ENCODE results near the gene DDC. TPM values are rescaled to one million over a fixed set of nuclear protein-coding genes. Genes with fewer than 3 reads are reported as not detected.
A peak's percentile ranks its signal among the peaks of the same experiment; 100 is the strongest.

DDC gene
- total RNA-seq, 5 donors from 2014 or later (not counting 1 experiment from before 2014, with no cell fraction given), result not detected

DNA sequence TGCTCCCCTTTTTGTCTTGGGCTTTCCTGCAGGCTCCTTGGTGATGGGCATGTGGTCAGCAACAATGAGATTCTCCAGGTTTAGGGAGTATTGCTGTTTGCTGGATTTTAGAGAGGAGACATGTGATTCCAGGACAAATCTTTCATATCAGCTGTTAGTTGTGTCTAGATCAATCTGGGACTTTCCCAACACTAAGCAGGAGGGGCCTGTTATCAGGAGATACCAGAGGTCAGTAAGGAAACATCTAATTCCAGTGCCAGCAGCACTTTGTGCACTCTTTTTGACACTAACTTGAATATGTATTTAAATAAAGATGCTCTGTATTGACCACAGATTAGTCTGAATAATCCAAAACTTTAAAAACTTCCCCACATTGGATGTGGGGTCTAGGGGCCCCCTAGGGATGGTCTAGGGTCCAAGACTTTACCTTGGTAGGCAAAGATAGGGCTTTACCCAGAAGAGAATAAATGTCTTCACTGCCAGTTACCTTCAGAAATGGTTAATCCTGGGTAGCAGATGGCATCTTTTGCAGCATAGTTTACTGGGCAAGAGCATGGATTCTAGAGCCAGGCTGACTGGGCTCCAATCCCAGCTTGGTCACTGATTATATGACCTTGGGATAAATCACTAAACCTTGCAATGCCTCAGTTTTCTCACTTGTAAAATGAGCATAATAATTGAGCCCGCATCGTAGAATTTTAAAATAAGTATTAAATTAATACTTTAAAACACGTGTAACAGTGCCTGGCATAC, 108.7 kb downstream of the DDC start:
- Histone ChIP-seq H3K9me3 (no peaks in the 10 kb centered on the region), H3K4me3 (ENCODE audit: control insufficient read depth in 1 of 2, extremely low read depth in 1 of 2, low read length in 1 of 2) (no peak overlapping the region), H3K27me3 (replicated peaks in 1 of 2; ENCODE audit: control insufficient read depth in 2 of 2, extremely low read depth in 1 of 2, insufficient read depth in 2 of 2, low read length in 1 of 2) (no peaks in the 10 kb centered on the region), H3K27ac (ENCODE audit: low read length) (no peak overlapping the region), H3K36me3 (ENCODE audit: control insufficient read depth in 2 of 2, extremely low read depth in 1 of 2, insufficient read depth in 1 of 2, low read length in 1 of 2) (no peaks in the 10 kb centered on the region), H3K4me1 (ENCODE audit: control insufficient read depth in 1 of 2, extremely low read depth in 1 of 2, insufficient read depth in 2 of 2, low read length in 2 of 2) (no peaks in the 10 kb centered on the region)
- DNase-seq (no peak), ATAC-seq (replicated peaks in 1 of 4) (no peak)
- Mint-ChIP-seq H3K27ac (no peak overlapping the region), H3K4me1 (no peaks in the 10 kb centered on the region), H3K4me3 (no peak overlapping the region), H3K36me3 (no peaks in the 10 kb centered on the region), H3K9me3 (no peaks in the 10 kb centered on the region), H3K27me3 (peaks cover 5 to 6% of the 10 kb centered on the region in 2 donors)
- ChIA-PET POLR2A (no interaction called here), CTCF (no interaction called here)
- no CpG with 5 or more reads among the region's 3 CpGs for WGBS (ENCODE audit: insufficient coverage)

- CTCF ChIA-PET, result no interaction called here
- Mint-ChIP-seq H3K36me3 (no peaks in the 10 kb centered on the region), H3K4me1 (peaks cover 7 to 9% (median 8%) of the 10 kb centered on the region in 3 donors), H3K27ac (no peak overlapping the region), H3K27me3 (peaks cover 4 to 6% of the 10 kb centered on the region in 2 donors), H3K4me3 (no peak overlapping the region), H3K9me3 (no peaks in the 10 kb centered on the region)
- DNase-seq, result no peak
- H3K36me3 ChIP-seq (ENCODE audit: control insufficient read depth in 2 of 2, extremely low read depth in 1 of 2, insufficient read depth in 1 of 2, low read length in 1 of 2), result no peaks in the 10 kb centered on the region
- H3K9me3 ChIP-seq, result no peaks in the 10 kb centered on the region
- no peaks in the 10 kb centered on the region for H3K27me3 ChIP-seq (replicated peaks in 1 of 2; ENCODE audit: control insufficient read depth in 2 of 2, extremely low read depth in 1 of 2, insufficient read depth in 2 of 2, low read length in 1 of 2)
- no peak overlapping the region for H3K27ac ChIP-seq (ENCODE audit: low read length)
- no peak overlapping the region for H3K4me3 ChIP-seq (ENCODE audit: control insufficient read depth in 1 of 2, extremely low read depth in 1 of 2, low read length in 1 of 2)
- POLR2A ChIA-PET, result interaction anchor here in 1 of 2 donors (0.7 kb wide), 1 partner anchor 399 kb away, joined by 3 read pairs; no protein-coding TSS in a partner anchor
- ATAC-seq (replicated peaks in 1 of 4), result no peak
- peaks cover 2 to 4% of the 10 kb centered on the region in 2 experiments for H3K4me1 ChIP-seq (ENCODE audit: control insufficient read depth in 1 of 2, extremely low read depth in 1 of 2, insufficient read depth in 2 of 2, low read length in 2 of 2)
Measured at GRCh38 chr7:50455658-50456057, 109.5 kb downstream of the DDC start.

- POLR2A ChIA-PET, result no interaction called here
- Histone ChIP-seq H3K27me3 (replicated peaks in 1 of 2; ENCODE audit: control insufficient read depth in 2 of 2, extremely low read depth in 1 of 2, insufficient read depth in 2 of 2, low read length in 1 of 2) (no peaks in the 10 kb centered on the region), H3K36me3 (ENCODE audit: control insufficient read depth in 2 of 2, extremely low read depth in 1 of 2, insufficient read depth in 1 of 2, low read length in 1 of 2) (no peaks in the 10 kb centered on the region), H3K4me3 (ENCODE audit: control insufficient read depth in 1 of 2, extremely low read depth in 1 of 2, low read length in 1 of 2) (no peak overlapping the region), H3K9me3 (no peaks in the 10 kb centered on the region), H3K4me1 (ENCODE audit: control insufficient read depth in 1 of 2, extremely low read depth in 1 of 2, insufficient read depth in 2 of 2, low read length in 2 of 2) (peaks cover 2 to 9% of the 10 kb centered on the region in 2 experiments), H3K27ac (ENCODE audit: low read length) (no peak overlapping the region)
- no CpG with 5 or more reads among the region's 5 CpGs for WGBS (ENCODE audit: insufficient coverage)
- no peak for DNase-seq
- no peak overlapping the region for H3K4me3 Mint-ChIP-seq
- H3K27me3 Mint-ChIP-seq, result peaks cover 4 to 6% of the 10 kb centered on the region in 2 donors
- peaks cover 8 to 13% (median 11%) of the 10 kb centered on the region in 3 donors for H3K4me1 Mint-ChIP-seq
- no peak for ATAC-seq (replicated peaks in 1 of 4)
- CTCF ChIA-PET, result no interaction called here
- H3K27ac Mint-ChIP-seq, result no peak overlapping the region
- no peaks in the 10 kb centered on the region for H3K36me3 Mint-ChIP-seq
- no peaks in the 10 kb centered on the region for H3K9me3 Mint-ChIP-seq
Measured at GRCh38 chr7:50454968-50455367, 110.2 kb downstream of the DDC start.

DNA sequence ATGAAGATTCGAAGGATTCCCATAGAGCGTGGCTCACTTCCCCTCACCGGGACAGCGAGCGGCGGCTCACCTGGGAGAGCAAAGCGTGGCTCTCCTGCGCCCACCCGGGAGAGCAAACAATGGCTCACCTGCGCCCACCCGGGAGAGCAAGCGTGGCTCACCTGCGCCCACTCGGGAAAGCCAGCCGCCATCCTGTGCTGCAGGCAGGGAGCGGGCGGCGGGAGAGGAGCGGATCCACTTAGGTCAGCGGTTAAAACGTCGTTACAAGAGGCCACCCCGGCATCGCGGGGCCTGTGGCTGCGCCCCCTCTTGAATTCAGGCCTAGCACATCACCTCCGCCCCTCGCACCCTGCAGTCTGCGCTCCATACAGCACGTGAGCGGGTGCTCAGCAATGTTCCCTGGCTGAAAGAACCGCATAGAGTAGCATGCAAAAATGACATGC, 114.6 kb downstream of the DDC start:
- Mint-ChIP-seq H3K27me3 (no peaks in the 10 kb centered on the region), H3K27ac (peak overlapping the region; percentile 95 to 97), H3K4me3 (peak overlapping the region; percentile 89 to 95 (median 92)), H3K4me1 (peaks cover 19 to 31% (median 23%) of the 10 kb centered on the region in 3 donors), H3K9me3 (no peaks in the 10 kb centered on the region), H3K36me3 (peaks cover 16% of the 10 kb centered on the region)
- WGBS (ENCODE audit: insufficient coverage), result 6% methylated on average over 25 of the region's 32 CpGs
- ChIA-PET CTCF (interaction anchor here in 1 of 2 donors (1.5 kb wide), 1 partner anchor 358 kb away, joined by 6 read pairs; no protein-coding TSS in a partner anchor), POLR2A (no interaction called here)
- no peaks in the 10 kb centered on the region for H3K9me3 ChIP-seq
- H3K4me1 ChIP-seq (ENCODE audit: control insufficient read depth in 1 of 2, extremely low read depth in 1 of 2, insufficient read depth in 2 of 2, low read length in 2 of 2), result peaks cover 6 to 16% of the 10 kb centered on the region in 2 experiments
- H3K27ac ChIP-seq (ENCODE audit: low read length), result peak overlapping the region; percentile 91
- DNase-seq (peak in 24 of 35 experiments; percentile 6 to 51 (median 18)), ATAC-seq (replicated peaks in 1 of 4) (peak; percentile 35 to 48 (median 48))
- H3K4me3 ChIP-seq (ENCODE audit: control insufficient read depth in 1 of 2, extremely low read depth in 1 of 2, low read length in 1 of 2), result peak overlapping the region; percentile 64 to 82
- peaks cover 0 to 15% of the 10 kb centered on the region in 2 donors for H3K36me3 ChIP-seq (ENCODE audit: control insufficient read depth in 2 of 2, extremely low read depth in 1 of 2, insufficient read depth in 1 of 2, low read length in 1 of 2)
- H3K27me3 ChIP-seq (replicated peaks in 1 of 2; ENCODE audit: control insufficient read depth in 2 of 2, extremely low read depth in 1 of 2, insufficient read depth in 2 of 2, low read length in 1 of 2), result no peaks in the 10 kb centered on the region

- under 1% methylated on average over 56 of the region's 63 CpGs for WGBS (ENCODE audit: insufficient coverage)
- ChIA-PET POLR2A (interaction anchor here in 1 of 2 donors (0.5 kb wide), 1 partner anchor 108 kb away, joined by 6 read pairs; no protein-coding TSS in a partner anchor), CTCF (interaction anchor here (0.7 to 1.5 kb wide), 5 partner anchors 18 to 358 kb away, joined by 3 to 6 read pairs (median 3); no protein-coding TSS in a partner anchor)
- Histone ChIP-seq H3K4me3 (ENCODE audit: control insufficient read depth in 1 of 2, extremely low read depth in 1 of 2, low read length in 1 of 2) (peak within 1 kb of the TSS; percentile 64 to 82), H3K27me3 (replicated peaks in 1 of 2; ENCODE audit: control insufficient read depth in 2 of 2, extremely low read depth in 1 of 2, insufficient read depth in 2 of 2, low read length in 1 of 2) (no peaks in the 10 kb centered on the region), H3K9me3 (no peaks in the 10 kb centered on the region), H3K27ac (ENCODE audit: low read length) (peak within 1 kb of the TSS; percentile 91), H3K4me1 (ENCODE audit: control insufficient read depth in 1 of 2, extremely low read depth in 1 of 2, insufficient read depth in 2 of 2, low read length in 2 of 2) (peaks cover 6 to 16% of the 10 kb centered on the region in 2 experiments), H3K36me3 (ENCODE audit: control insufficient read depth in 2 of 2, extremely low read depth in 1 of 2, insufficient read depth in 1 of 2, low read length in 1 of 2) (peaks cover 0 to 19% of the 10 kb centered on the region in 2 donors)
- H3K27ac Mint-ChIP-seq, result peak within 1 kb of the TSS; percentile 95 to 97
- ATAC-seq (replicated peaks in 1 of 4), result peak; percentile 97 to 100 (median 98)
- H3K9me3 Mint-ChIP-seq, result no peaks in the 10 kb centered on the region
- H3K27me3 Mint-ChIP-seq, result no peaks in the 10 kb centered on the region
- peak within 1 kb of the TSS; percentile 89 to 95 (median 92) for H3K4me3 Mint-ChIP-seq
- peak; percentile 62 to 92 (median 77) for DNase-seq
- peaks cover 21% of the 10 kb centered on the region for H3K36me3 Mint-ChIP-seq
- H3K4me1 Mint-ChIP-seq, result peaks cover 19 to 34% (median 23%) of the 10 kb centered on the region in 3 donors
Measured at GRCh38 chr7:50449881-50450589, 115.2 kb downstream of the DDC start, which contains the start of gene FIGNL1. Gene FIGNL1 (minus strand): TSS chr7:50450350. CDS start chr7:50447287, 3,063 bp downstream.

DNA sequence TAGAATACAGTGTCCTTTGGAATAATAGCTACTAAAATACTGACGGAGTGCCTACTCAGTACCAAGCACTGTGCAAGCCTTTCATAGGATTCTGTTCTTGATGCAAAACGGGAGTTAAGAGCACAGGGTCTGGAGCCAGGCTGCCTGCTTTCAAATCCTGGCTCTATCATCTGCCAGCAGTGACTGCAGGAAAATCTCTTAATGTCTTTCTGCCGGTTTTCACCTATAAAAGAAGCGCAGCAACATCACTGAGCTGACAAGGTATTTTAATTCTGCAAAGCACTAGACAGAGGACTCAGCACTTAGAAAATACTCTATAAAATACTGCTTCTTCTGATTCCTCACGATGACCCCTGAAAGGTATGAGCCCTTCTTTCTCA, 115.7 kb downstream of the DDC start:
- 27% methylated on average over 5 of the region's 5 CpGs for WGBS (ENCODE audit: insufficient coverage)
- peak overlapping the region; percentile 89 to 95 (median 92) for H3K4me3 Mint-ChIP-seq

More for the DNA sequence above, 115.7 kb downstream of the DDC start:
- Histone ChIP-seq H3K9me3 (no peaks in the 10 kb centered on the region), H3K4me3 (ENCODE audit: control insufficient read depth in 1 of 2, extremely low read depth in 1 of 2, low read length in 1 of 2) (peak overlapping the region; percentile 64 to 82), H3K4me1 (ENCODE audit: control insufficient read depth in 1 of 2, extremely low read depth in 1 of 2, insufficient read depth in 2 of 2, low read length in 2 of 2) (peaks cover 6 to 16% of the 10 kb centered on the region in 2 experiments), H3K27ac (ENCODE audit: low read length) (peak overlapping the region; percentile 91), H3K27me3 (replicated peaks in 1 of 2; ENCODE audit: control insufficient read depth in 2 of 2, extremely low read depth in 1 of 2, insufficient read depth in 2 of 2, low read length in 1 of 2) (no peaks in the 10 kb centered on the region), H3K36me3 (ENCODE audit: control insufficient read depth in 2 of 2, extremely low read depth in 1 of 2, insufficient read depth in 1 of 2, low read length in 1 of 2) (peaks cover 0 to 19% of the 10 kb centered on the region in 2 donors)
- Mint-ChIP-seq H3K27me3 (no peaks in the 10 kb centered on the region), H3K9me3 (no peaks in the 10 kb centered on the region), H3K27ac (peak overlapping the region; percentile 95 to 97), H3K36me3 (peaks cover 26% of the 10 kb centered on the region), H3K4me1 (peaks cover 19 to 34% (median 23%) of the 10 kb centered on the region in 3 donors)
- ATAC-seq (replicated peaks in 1 of 4) (no peak), DNase-seq (no peak)
- ChIA-PET POLR2A (no interaction called here), CTCF (interaction anchor here (0.7 to 1.5 kb wide), 5 partner anchors 19 to 357 kb away, joined by 3 to 6 read pairs (median 3); no protein-coding TSS in a partner anchor)

Measured in T-cell (primary cell).